Lower lobe of right lung (tissue), 2 donors: ENCODE results near the gene DPYSL3. TPM values are rescaled to one million over a fixed set of nuclear protein-coding genes. Genes with fewer than 3 reads are reported as not detected.

Source experiments
- ATAC-seq, 2 donors: fragments of 200-7000 bp; cut with Tn5 transposase; one replicate each; pipeline ENCODE4 v1.9.1; 2020 to 2022; ENCODE audit warnings: mild to moderate bottlenecking in 2 of 2, moderate library complexity in 2 of 2
- DNase-seq: peaks from one replicate; pipeline ENCODE4 v3.0.0-alpha.2; 2020
- H3K27ac ChIP-seq: fragments of 200-600 bp; one replicate; pipeline ENCODE4 v1.8.0; 2022
- H3K27me3 ChIP-seq: fragments of 200-600 bp; one replicate; pipeline ENCODE4 v1.8.0; 2022; ENCODE audit warnings: low read depth
- H3K36me3 ChIP-seq: fragments of 200-600 bp; one replicate; pipeline ENCODE4 v1.8.0; 2022; ENCODE audit warnings: mild to moderate bottlenecking
- H3K4me1 ChIP-seq: fragments of 200-600 bp; one replicate; pipeline ENCODE4 v1.8.0; 2022
- H3K4me3 ChIP-seq: fragments of 200-600 bp; one replicate; pipeline ENCODE4 v1.8.0; 2022; ENCODE audit warnings: mild to moderate bottlenecking
- H3K9me3 ChIP-seq: fragments of 200-600 bp; one replicate; pipeline ENCODE4 v1.8.0; 2022
- CTCF ChIP-seq: fragments of 200-600 bp; IDR thresholded peaks from one replicate; pipeline ENCODE4 v1.8.0; 2022; ENCODE audit warnings: antibody characterized with exemption, mild to moderate bottlenecking
- intact Hi-C: fragments of 100-400 bp; cut with DNase I; formaldehyde crosslinking; loops from one replicate; pipeline ENCODE4 v1.11.0; 2022
- total RNA-seq: library from RNA; stranded (reverse); fragmentation: NEBNext Ultra II Directional; extraction: Animal tissue kit (Norgen Biotek cat#: 25700); gene quantifications from one replicate; pipeline ENCODE4 v1.2.1, GENCODE V29; 2021
- donor health status: DM: no; HTN: yes; CAD: no; lungs with severe emphysema.

The DPYSL3 gene
- total RNA-seq, 1 donor from 2014 or later = 45.7 TPM

GRCh38 chr5:147388184-147389108 lies 121.4 kb downstream of the DPYSL3 start:
- ATAC-seq (no peak), DNase-seq (no peak)
- TF ChIP-seq CTCF = no peak
- intact Hi-C loops = no loop called here
- Histone ChIP-seq H3K9me3 (no peaks in the 10 kb centered on the region), H3K4me1 (no peaks in the 10 kb centered on the region), H3K36me3 (peaks cover 17% of the 10 kb centered on the region), H3K4me3 (no peak overlapping the region), H3K27me3 (no peaks in the 10 kb centered on the region), H3K27ac (no peak overlapping the region)

GRCh38 chr5:147387109-147387508 lies 122.8 kb downstream of the DPYSL3 start:
- DNase-seq (no peak), ATAC-seq (no peak)
- TF ChIP-seq CTCF = no peak
- no peak overlapping the region for H3K4me3 ChIP-seq
- no peaks in the 10 kb centered on the region for H3K27me3 ChIP-seq
- intact Hi-C loops = no loop called here
- H3K4me1 ChIP-seq = no peaks in the 10 kb centered on the region
- H3K27ac ChIP-seq = no peak overlapping the region
- no peaks in the 10 kb centered on the region for H3K9me3 ChIP-seq
- peaks cover 5% of the 10 kb centered on the region for H3K36me3 ChIP-seq

GRCh38 chr5:147384346-147385193 lies 125.3 kb downstream of the DPYSL3 start:
- Histone ChIP-seq H3K4me3 (no peak overlapping the region), H3K9me3 (no peaks in the 10 kb centered on the region), H3K36me3 (no peaks in the 10 kb centered on the region), H3K4me1 (no peaks in the 10 kb centered on the region), H3K27me3 (no peaks in the 10 kb centered on the region), H3K27ac (no peak overlapping the region)
- no peak for DNase-seq
- intact Hi-C loops = no loop called here
- no peak for ATAC-seq
- TF ChIP-seq CTCF = no peak

- no peaks in the 10 kb centered on the region for H3K4me1 ChIP-seq
- H3K27ac ChIP-seq = no peak overlapping the region
- ATAC-seq = no peak
- intact Hi-C loops = no loop called here
- no peak overlapping the region for H3K4me3 ChIP-seq
- no peak for DNase-seq
- H3K9me3 ChIP-seq = no peaks in the 10 kb centered on the region
- H3K36me3 ChIP-seq = no peaks in the 10 kb centered on the region
- H3K27me3 ChIP-seq = no peaks in the 10 kb centered on the region
- no peak for TF ChIP-seq CTCF
These were observed 127.1 kb downstream of the DPYSL3 start for GRCh38 chr5:147382776-147383175.

- H3K4me1 ChIP-seq = no peaks in the 10 kb centered on the region
- intact Hi-C loops = no loop called here
- TF ChIP-seq CTCF = no peak
- DNase-seq (no peak), ATAC-seq (no peak)
- H3K9me3 ChIP-seq = no peaks in the 10 kb centered on the region
- no peak overlapping the region for H3K4me3 ChIP-seq
- no peak overlapping the region for H3K27ac ChIP-seq
- H3K36me3 ChIP-seq = no peaks in the 10 kb centered on the region
- no peaks in the 10 kb centered on the region for H3K27me3 ChIP-seq
These were observed 128.3 kb downstream of the DPYSL3 start for GRCh38 chr5:147381555-147381954.
